WTC11 (cell line): ENCODE results near the gene DDAH2.

ENCODE experiments used
- ARID4B ChIP-seq: sonication (generic); formaldehyde crosslinking; IDR thresholded peaks from 2 replicates; pipeline ENCODE4 v1.8.0; 2023; ENCODE audit warnings: missing genetic modification reagents, mild to moderate bottlenecking, borderline replicate concordance
- CREB1 ChIP-seq: sonication (generic); formaldehyde crosslinking; IDR thresholded peaks from 2 replicates; pipeline ENCODE4 v1.8.0; 2023; ENCODE audit warnings: mild to moderate bottlenecking, missing genetic modification reagents
- CTCF ChIP-seq: fragments of 200-600 bp; IDR thresholded peaks from 2 replicates; pipeline ENCODE4 v1.8.0; 2022; ENCODE audit warnings: antibody characterized with exemption
- MAX ChIP-seq: sonication (generic); formaldehyde crosslinking; IDR thresholded peaks from 2 replicates; pipeline ENCODE4 v1.8.0; 2022; ENCODE audit warnings: mild to moderate bottlenecking, missing genetic modification reagents
- NR3C1 ChIP-seq: sonication (generic); formaldehyde crosslinking; conservative IDR thresholded peaks from 2 replicates; pipeline ENCODE4 v1.8.1; 2023; ENCODE audit warnings: low read depth, mild to moderate bottlenecking, missing genetic modification reagents
- STAT6 ChIP-seq: sonication (generic); formaldehyde crosslinking; conservative IDR thresholded peaks from 2 replicates; pipeline ENCODE4 v1.8.1; 2023; ENCODE audit warnings: mild to moderate bottlenecking, low read depth, missing genetic modification reagents, moderate library complexity

GRCh38 chr6:31776989-31777666, 48.0 kb upstream of the DDAH2 start, which contains the start of gene VWA7:
- TF ChIP-seq NR3C1 (CRISPR knock-in tag) (no peak), CTCF (no peak), STAT6 (CRISPR knock-in tag) (no peak), MAX (no peak), ARID4B (CRISPR knock-in tag) (no peak), CREB1 (no peak)
